HCT116 (cell line): Measurements from ENCODE around the gene SGK1. TPM values are rescaled to one million over a fixed set of nuclear protein-coding genes. Genes with fewer than 3 reads are reported as not detected.
"Not testable (repeated sequence)": the region's sequence is repeated elsewhere in the genome, so short reads cannot be mapped to it uniquely, and the experiment has no call there.

ENCODE experiments used
- ATAC-seq: fragments of 200-7000 bp; cut with Tn5 transposase; 2 replicates; pipeline ENCODE4 v1.9.1; 2020; ENCODE audit warnings: mild to moderate bottlenecking, moderate library complexity
- BruUV-seq: library from RNA; stranded (reverse); fragments of 400-500 nt; replicated peaks from 2 replicates; lab custom pipeline; 2021; lab: Mats Ljungman, UMichigan
- CTCF ChIA-PET: fragments of 300-600 bp; sonication (Branson Sonifier 250); formaldehyde crosslinking; loops from one replicate; lab custom pipeline; 2021; ENCODE audit warnings: antibody characterized with exemption; lab: Charles Lee
- POLR2A ChIA-PET: fragments of 300-600, 350-600 bp; sonication (Branson Sonifier 250); formaldehyde crosslinking; loops from one replicate; lab custom pipeline; 2021; ENCODE audit warnings: antibody characterized with exemption; lab: Charles Lee
- RAD21 ChIA-PET, 2 experiments: fragments of 300-600 bp; sonication (Branson Sonifier 250); formaldehyde crosslinking; loops; one replicate each; lab custom pipeline; 2023; ENCODE audit warnings: low total read pairs in 2 of 2; ENCODE audit not compliant: uncharacterized antibody in 2 of 2, unreplicated experiment in 2 of 2, low non-redundant PET in 1 of 2; lab: Charles Lee
- DNase-seq: peaks from one replicate; pipeline ENCODE4 v3.0.0-alpha.2; 2010; ENCODE audit warnings: low read depth, low spot score
- H2AFZ ChIP-seq: fragments of 200-600 bp; shearing (Covaris generic), sonication (generic); 2 replicates; pipeline ENCODE4 v1.6.1; 2017; ENCODE audit warnings: low read depth, mixed run types, mixed read lengths, antibody characterized with exemption, low read length; ENCODE audit not compliant: poor library complexity, severe bottlenecking
- H3K27ac ChIP-seq: 2 replicates; pipeline ENCODE4 v1.5.1; 2012; ENCODE audit warnings: low read depth, low read length
- H3K27me3 ChIP-seq: fragments of 200-600 bp; sonication (generic); 2 replicates; pipeline ENCODE4 v1.6.1; 2016; ENCODE audit warnings: mixed run types, low read length, mixed read lengths; ENCODE audit not compliant: insufficient read depth
- H3K36me3 ChIP-seq, 2 experiments: fragments of 200-500 bp in 1 of 2; fragments of 200-600 bp in 1 of 2; sonication (Bioruptor generic) in 1 of 2; sonication (generic) in 1 of 2; 2 replicates each; pipeline versions ENCODE4 v1.5.1 to v1.6.1; 2014 to 2016; ENCODE audit warnings: low read length in 2 of 2, inconsistent platforms in 1 of 2, mixed read lengths in 1 of 2, mixed run types in 1 of 2; ENCODE audit not compliant: insufficient read depth in 2 of 2, control insufficient read depth in 1 of 2
- H3K4me1 ChIP-seq, 2 experiments: fragments of 200-600 bp in 1 of 2; sonication (generic) in 1 of 2; 2 replicates each; pipeline versions ENCODE4 v1.5.1 to v1.6.1; 2012 to 2017; ENCODE audit warnings: low read length in 2 of 2, inconsistent platforms in 1 of 2, mild to moderate bottlenecking in 1 of 2, mixed read lengths in 1 of 2, mixed run types in 1 of 2, moderate library complexity in 1 of 2; ENCODE audit not compliant: insufficient read depth in 2 of 2, control insufficient read depth in 1 of 2
- H3K4me2 ChIP-seq: fragments of 200-600 bp; sonication (generic); 2 replicates; pipeline ENCODE4 v1.6.1; 2017; ENCODE audit warnings: mixed run types, low read length, mixed read lengths
- H3K4me3 ChIP-seq, 2 experiments: fragments of 200-600 bp in 1 of 2; sonication (generic) in 1 of 2; replicated peaks in 1 of 2; 2 replicates each; pipeline ENCODE4 v1.5.1; 2011 to 2016; ENCODE audit warnings: low read length in 2 of 2, control low read depth in 1 of 2, low read depth in 1 of 2, mild to moderate bottlenecking in 1 of 2, mixed read lengths in 1 of 2, mixed run types in 1 of 2
- H3K79me2 ChIP-seq: fragments of 200-600 bp; sonication (generic); 2 replicates; pipeline ENCODE4 v1.6.1; 2017; ENCODE audit warnings: mild to moderate bottlenecking, mixed run types, low read length, moderate library complexity, mixed read lengths; ENCODE audit not compliant: insufficient read depth
- H3K9ac ChIP-seq: fragments of 200-600 bp; sonication (generic); 2 replicates; pipeline ENCODE4 v1.6.1; 2016; ENCODE audit warnings: low read length, mixed read lengths
- H3K9me2 ChIP-seq: fragments of 200-600 bp; sonication (generic), shearing (Covaris generic); 2 replicates; pipeline ENCODE4 v1.6.1; 2017; ENCODE audit warnings: mixed run types, mild to moderate bottlenecking, moderate library complexity; ENCODE audit not compliant: insufficient read depth
- H3K9me3 ChIP-seq, 2 experiments: fragments of 200-500 bp in 1 of 2; fragments of 200-600 bp in 1 of 2; sonication (Bioruptor generic) in 1 of 2; sonication (generic) in 1 of 2; 2 replicates each; pipeline ENCODE4 v1.6.1; 2014 to 2017; ENCODE audit warnings: low read length in 2 of 2, mixed read lengths in 2 of 2, inconsistent platforms in 1 of 2, low read depth in 1 of 2, mild to moderate bottlenecking in 1 of 2, mixed run types in 1 of 2, moderate library complexity in 1 of 2; ENCODE audit not compliant: control insufficient read depth in 1 of 2, insufficient read depth in 1 of 2
- H4K20me1 ChIP-seq: fragments of 200-600 bp; sonication (generic), shearing (Covaris generic); 2 replicates; pipeline ENCODE4 v1.6.1; 2017; ENCODE audit warnings: mixed run types, mild to moderate bottlenecking, moderate library complexity; ENCODE audit not compliant: insufficient read depth
- EGR1 ChIP-seq: IDR thresholded peaks from 2 replicates; pipeline ENCODE4 v1.6.1; 2012; ENCODE audit warnings: low read depth
- POLR2A ChIP-seq: IDR thresholded peaks from 2 replicates; pipeline ENCODE4 v1.7.0; 2011; ENCODE audit warnings: borderline replicate concordance; ENCODE audit not compliant: insufficient read depth, insufficient read length; ENCODE audit errors: extremely low read depth
- SP1 ChIP-seq: IDR thresholded peaks from 2 replicates; pipeline ENCODE4 v1.6.1; 2012; ENCODE audit warnings: low read depth
- SRF ChIP-seq: IDR thresholded peaks from 2 replicates; pipeline ENCODE4 v1.6.1; 2012; ENCODE audit warnings: low read depth
- ZNF274 ChIP-seq: fragments of 200-500 bp; sonication (Bioruptor generic); IDR thresholded peaks from 2 replicates; pipeline ENCODE4 v1.6.1; 2014; ENCODE audit warnings: mild to moderate bottlenecking, low read depth, low read length, inconsistent platforms
- intact Hi-C: fragments of 100-400 bp; cut with micrococcal nuclease; formaldehyde crosslinking; loops from 2 replicates; pipeline ENCODE4 v1.10.0; 2022
- total RNA-seq: library from RNA; stranded (reverse); gene quantifications from one replicate; pipeline ENCODE4 v1.2.1, GENCODE V29; 2021; ENCODE audit not compliant: unreplicated experiment

The SGK1 gene
- total RNA-seq, 1 experiment from 2014 or later, result 4.5 TPM

DNA sequence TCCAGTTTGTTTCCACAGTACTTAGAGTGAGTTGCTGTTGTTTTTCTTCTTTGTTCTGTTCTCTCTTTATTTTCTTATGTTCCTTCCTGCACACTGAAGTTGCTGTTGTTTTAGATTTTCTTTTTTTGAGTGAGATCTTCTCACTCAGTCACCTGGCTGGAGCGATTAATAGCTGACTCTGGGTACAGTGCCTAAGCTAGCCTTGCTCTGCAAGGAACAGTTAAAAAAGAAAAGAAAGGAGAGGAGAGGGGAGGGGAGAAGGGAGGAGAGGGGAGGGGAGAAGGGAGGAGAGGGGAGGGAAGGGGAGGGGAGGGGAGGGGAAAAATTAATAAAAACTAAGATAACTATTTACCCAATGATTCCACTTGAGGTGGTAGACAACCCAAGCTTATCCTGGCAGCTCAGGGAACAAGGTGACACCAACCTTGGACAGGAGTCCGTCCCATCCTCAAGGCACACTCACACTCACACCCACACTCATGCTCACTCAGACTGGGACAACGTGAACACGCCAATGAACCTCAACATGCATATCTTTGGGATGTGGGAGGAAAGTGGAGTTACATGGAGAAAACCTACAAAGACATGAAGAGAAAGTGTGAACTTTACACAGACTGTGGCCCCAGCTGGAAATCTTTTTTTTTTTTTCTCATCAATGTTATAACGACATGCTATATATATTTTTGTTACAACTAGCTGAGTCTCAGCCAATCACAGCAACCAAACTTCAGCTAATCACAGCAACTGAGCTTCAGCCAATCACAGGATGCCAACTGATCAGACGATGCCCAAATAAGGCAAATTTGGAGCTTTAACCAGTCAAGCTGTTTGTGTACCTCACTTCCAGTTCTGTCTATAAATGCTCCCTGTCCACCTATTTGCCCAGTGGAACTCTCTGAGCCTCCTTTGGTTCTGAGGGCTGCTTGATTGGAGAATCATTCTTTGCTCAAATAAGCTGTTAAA is 124.1 kb downstream of the SGK1 start:
- H3K27ac ChIP-seq, result no peak overlapping the region
- intact Hi-C loops, result no loop called here
- no peak overlapping the region for H3K4me3 ChIP-seq
- no peaks in the 10 kb centered on the region for H3K9me3 ChIP-seq
- H2AFZ ChIP-seq, result no peak overlapping the region
- H3K4me2 ChIP-seq, result no peak overlapping the region
- ChIA-PET POLR2A (interaction anchor here (1.0 kb wide), 1 partner anchor 41 kb away, joined by 7 read pairs; no protein-coding TSS in a partner anchor), RAD21 (no interaction called here), CTCF (interaction anchor here (0.6 to 1.7 kb wide), 3 partner anchors 311 to 809 kb away, joined by 3 to 5 read pairs (median 4); no protein-coding TSS in a partner anchor)
- no peaks in the 10 kb centered on the region for H3K27me3 ChIP-seq
- no peaks in the 10 kb centered on the region for H3K9me2 ChIP-seq
- no peaks in the 10 kb centered on the region for H3K4me1 ChIP-seq
- no peaks in the 10 kb centered on the region for H4K20me1 ChIP-seq
- ATAC-seq (no peak), DNase-seq (no peak)
- TF ChIP-seq SRF (peak; percentile 44; the same call in 1 of the 2 replicates), EGR1 (no peak), ZNF274 (no peak), POLR2A (no peak), SP1 (no peak)
- BruUV-seq, result no TSS peak
- H3K9ac ChIP-seq, result no peak overlapping the region
- no peaks in the 10 kb centered on the region for H3K79me2 ChIP-seq
- H3K36me3 ChIP-seq, result no peaks in the 10 kb centered on the region

DNA sequence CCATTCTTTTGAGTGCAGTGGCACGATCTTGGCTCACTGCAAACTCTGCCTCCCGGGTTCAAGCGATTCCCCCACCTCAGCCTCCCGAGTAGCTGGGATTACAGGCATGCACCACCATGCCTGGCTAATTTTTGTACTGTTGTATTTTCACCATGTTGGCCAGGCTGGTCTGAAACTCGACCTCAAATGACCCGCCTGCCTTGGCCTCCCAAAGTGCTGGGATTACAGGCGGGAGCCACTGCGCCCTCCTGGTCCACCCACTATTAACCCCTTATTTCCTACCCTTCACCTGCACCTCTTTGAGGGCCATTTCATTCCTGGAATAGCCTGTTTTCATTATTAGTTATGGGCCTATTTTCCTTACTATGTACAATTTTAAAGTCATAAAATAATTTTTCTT is 125.3 kb downstream of the SGK1 start:
- H3K27me3 ChIP-seq, H3K79me2 ChIP-seq, H4K20me1 ChIP-seq, H3K4me3 ChIP-seq, POLR2A ChIA-PET, H3K4me2 ChIP-seq, H3K9me2 ChIP-seq, H3K9me3 ChIP-seq, H2AFZ ChIP-seq, ATAC-seq, BruUV-seq, H3K9ac ChIP-seq, H3K27ac ChIP-seq, CTCF ChIA-PET, H3K36me3 ChIP-seq, H3K4me1 ChIP-seq, intact Hi-C loops, RAD21 ChIA-PET, DNase-seq: not testable (repeated sequence)
